Lower leg skin (tissue), 4 donors: ENCODE data around the gene CACHD1. TPM values are rescaled to one million over a fixed set of nuclear protein-coding genes. Genes with fewer than 3 reads are reported as not detected.
A peak's percentile ranks its signal among the peaks of the same experiment; 100 is the strongest.

Experiments
- DNase-seq, 2 donors: peaks; one replicate each; pipeline ENCODE4 v3.0.0-alpha.2; 2019; ENCODE audit warnings: low spot score in 2 of 2
- H3K4me3 ChIP-seq: fragments of 200-600 bp; sonication (generic); 2 replicates; pipeline ENCODE4 v1.5.1; 2017; ENCODE audit warnings: mild to moderate bottlenecking, low read depth; ENCODE audit not compliant: poor library complexity, severe bottlenecking
- CTCF ChIP-seq, 3 donors: fragments of 450-650 bp; IDR thresholded peaks; one replicate each; pipeline ENCODE4 v1.5.1; 2016; ENCODE audit warnings: antibody characterized with exemption in 3 of 3, mild to moderate bottlenecking in 3 of 3, moderate library complexity in 2 of 3
- POLR2A ChIP-seq, 2 donors: fragments of 450-650 bp; IDR thresholded peaks; one replicate each; pipeline ENCODE4 v1.6.1; 2016 to 2017; ENCODE audit warnings: antibody characterized with exemption in 2 of 2, mild to moderate bottlenecking in 1 of 2, moderate library complexity in 1 of 2
- WGBS, 2 donors: methylation state at CpG; one replicate each; pipeline ENCODE4 v1.1.5; 2018; 5-methylcytosine and 5-hydroxymethylcytosine counted together
- intact Hi-C: fragments of 100-400 bp; cut with DNase I; formaldehyde crosslinking; loops from one replicate; pipeline ENCODE4 v1.15.0; 2023; ENCODE audit warnings: low total_unique reads
- total RNA-seq, 4 donors: library from RNA; depleted of rRNA; stranded (reverse); fragments of >200 nt; gene quantifications; one replicate each; pipeline ENCODE4 v1.1.0, GENCODE V29; 2016

The CACHD1 gene
- total RNA-seq, 4 donors from 2014 or later, result 7.3 to 17.1 (median 10.9) TPM

GRCh38 chr1:64539781-64540218 is 69.9 kb downstream of the CACHD1 start:
- no peak overlapping the region for H3K4me3 ChIP-seq
- no peak for TF ChIP-seq POLR2A (IDR thresholded peaks at IDR 0.05)
- TF ChIP-seq CTCF (IDR thresholded peaks at IDR 0.05), result no peak
- peak; percentile 48 to 89 for DNase-seq
- intact Hi-C loops, result no loop called here
- WGBS, 2 donors, result 41 to 48% methylated on average over 2 of the region's 2 CpGs

GRCh38 chr1:64540265-64540791 is 70.4 kb downstream of the CACHD1 start:
- intact Hi-C loops, result no loop called here

GRCh38 chr1:64542118-64542517 is 72.2 kb downstream of the CACHD1 start:
- DNase-seq, result no peak
- intact Hi-C loops, result no loop called here
- no peak overlapping the region for H3K4me3 ChIP-seq
- no peak for TF ChIP-seq CTCF (IDR thresholded peaks at IDR 0.05)
- TF ChIP-seq POLR2A (IDR thresholded peaks at IDR 0.05), result no peak
- WGBS, 2 donors, result 79 to 81% methylated on average over 4 of the region's 4 CpGs

More at GRCh38 chr1:64540265-64540791, 70.4 kb downstream of the CACHD1 start:
- WGBS, 2 donors, result 32 to 37% methylated on average over 6 of the region's 6 CpGs
- no peak for TF ChIP-seq CTCF (IDR thresholded peaks at IDR 0.05)
- DNase-seq, result peak in 1 of 2 donors; percentile 39
- H3K4me3 ChIP-seq, result no peak overlapping the region

GRCh38 chr1:64543831-64544230 is 73.9 kb downstream of the CACHD1 start:
- no peak for TF ChIP-seq POLR2A (IDR thresholded peaks at IDR 0.05)
- no peak for TF ChIP-seq CTCF (IDR thresholded peaks at IDR 0.05)
- intact Hi-C loops, result no loop called here
- no peak for DNase-seq
- H3K4me3 ChIP-seq, result no peak overlapping the region
- 61 to 65% methylated on average over 4 of the region's 4 CpGs for WGBS, 2 donors

GRCh38 chr1:64545118-64545843 is 75.4 kb downstream of the CACHD1 start:
- 52 to 56% methylated on average over 6 of the region's 6 CpGs for WGBS, 2 donors

More at GRCh38 chr1:64545118-64545843, 75.4 kb downstream of the CACHD1 start:
- intact Hi-C loops, result no loop called here
- TF ChIP-seq POLR2A (IDR thresholded peaks at IDR 0.05) (no peak), CTCF (IDR thresholded peaks at IDR 0.05) (no peak)
- no peak overlapping the region for H3K4me3 ChIP-seq
- DNase-seq, result no peak
